AG10803 (cell line): ENCODE results near the gene SNX13.

Source experiments
- DNase-seq: peaks from one replicate; pipeline ENCODE4 v3.0.0; 2010; ENCODE audit warnings: low read depth
- H3K4me3 ChIP-seq: 2 replicates; pipeline ENCODE4 v1.5.1; 2011; ENCODE audit warnings: mild to moderate bottlenecking, low read length, control low read depth
- TF ChIP-seq, protein P1 (sequence below): conservative IDR thresholded peaks from 2 replicates; pipeline ENCODE4 v1.5.1; 2011; ENCODE audit warnings: mild to moderate bottlenecking, low read length, control low read depth, inconsistent platforms

Gene SNX13

DNA sequence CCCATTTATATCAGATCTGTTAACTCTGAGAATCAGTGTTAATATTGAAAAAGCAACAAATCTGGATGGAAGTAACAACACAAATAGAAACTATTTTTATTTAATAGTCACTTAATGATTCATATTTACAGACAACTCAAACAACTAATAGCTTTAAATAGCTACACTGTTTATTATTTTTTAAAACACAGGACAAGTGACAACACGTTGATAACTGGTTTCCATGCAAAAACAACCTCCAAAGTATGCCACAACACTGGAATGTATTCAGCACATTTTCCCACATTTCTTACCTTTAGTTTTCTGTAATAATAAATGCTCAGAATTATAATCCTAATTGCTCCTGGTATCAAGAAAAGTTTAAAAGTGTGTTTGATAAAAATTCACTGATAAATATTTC lies 4.0 kb downstream of the SNX13 start:
- no peak overlapping the region for H3K4me3 ChIP-seq
- DNase-seq = no peak
- TF ChIP-seq, protein P1, sequence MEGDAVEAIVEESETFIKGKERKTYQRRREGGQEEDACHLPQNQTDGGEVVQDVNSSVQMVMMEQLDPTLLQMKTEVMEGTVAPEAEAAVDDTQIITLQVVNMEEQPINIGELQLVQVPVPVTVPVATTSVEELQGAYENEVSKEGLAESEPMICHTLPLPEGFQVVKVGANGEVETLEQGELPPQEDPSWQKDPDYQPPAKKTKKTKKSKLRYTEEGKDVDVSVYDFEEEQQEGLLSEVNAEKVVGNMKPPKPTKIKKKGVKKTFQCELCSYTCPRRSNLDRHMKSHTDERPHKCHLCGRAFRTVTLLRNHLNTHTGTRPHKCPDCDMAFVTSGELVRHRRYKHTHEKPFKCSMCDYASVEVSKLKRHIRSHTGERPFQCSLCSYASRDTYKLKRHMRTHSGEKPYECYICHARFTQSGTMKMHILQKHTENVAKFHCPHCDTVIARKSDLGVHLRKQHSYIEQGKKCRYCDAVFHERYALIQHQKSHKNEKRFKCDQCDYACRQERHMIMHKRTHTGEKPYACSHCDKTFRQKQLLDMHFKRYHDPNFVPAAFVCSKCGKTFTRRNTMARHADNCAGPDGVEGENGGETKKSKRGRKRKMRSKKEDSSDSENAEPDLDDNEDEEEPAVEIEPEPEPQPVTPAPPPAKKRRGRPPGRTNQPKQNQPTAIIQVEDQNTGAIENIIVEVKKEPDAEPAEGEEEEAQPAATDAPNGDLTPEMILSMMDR = no peak

- DNase-seq = no peak
- no peak overlapping the region for H3K4me3 ChIP-seq
- TF ChIP-seq, protein P1 = no peak
Measured at GRCh38 chr7:17934612-17935240, 5.6 kb downstream of the SNX13 start.

GRCh38 chr7:17934094-17934493 lies 6.2 kb downstream of the SNX13 start:
- DNase-seq = no peak
- TF ChIP-seq, protein P1 = no peak
- no peak overlapping the region for H3K4me3 ChIP-seq

- H3K4me3 ChIP-seq = no peak overlapping the region
- TF ChIP-seq, protein P1 = no peak
- no peak for DNase-seq
Measured at GRCh38 chr7:17932770-17933169, 7.5 kb downstream of the SNX13 start.

DNA sequence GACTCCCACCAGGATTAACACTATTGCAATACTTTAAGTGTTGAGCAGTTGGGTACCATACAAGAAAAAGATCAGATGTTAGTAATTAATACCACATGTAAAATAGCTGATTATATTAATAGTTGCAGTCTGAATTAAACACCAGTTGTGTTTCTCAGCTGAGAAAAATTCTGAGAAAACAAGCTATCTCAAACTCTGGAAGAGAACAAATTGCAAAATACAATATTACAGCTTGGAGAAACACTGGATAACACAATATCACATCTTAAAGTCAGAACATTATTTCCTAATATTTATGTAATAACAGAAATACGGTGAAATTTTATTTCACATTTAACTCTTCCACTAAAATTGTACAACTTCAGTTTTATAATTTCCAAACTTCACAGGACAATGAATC lies 9.2 kb downstream of the SNX13 start:
- TF ChIP-seq, protein P1 = no peak
- H3K4me3 ChIP-seq = no peak overlapping the region
- no peak for DNase-seq

GRCh38 chr7:17930546-17930945 lies 9.7 kb downstream of the SNX13 start:
- TF ChIP-seq, protein P1 = no peak
- H3K4me3 ChIP-seq = no peak overlapping the region

DNA sequence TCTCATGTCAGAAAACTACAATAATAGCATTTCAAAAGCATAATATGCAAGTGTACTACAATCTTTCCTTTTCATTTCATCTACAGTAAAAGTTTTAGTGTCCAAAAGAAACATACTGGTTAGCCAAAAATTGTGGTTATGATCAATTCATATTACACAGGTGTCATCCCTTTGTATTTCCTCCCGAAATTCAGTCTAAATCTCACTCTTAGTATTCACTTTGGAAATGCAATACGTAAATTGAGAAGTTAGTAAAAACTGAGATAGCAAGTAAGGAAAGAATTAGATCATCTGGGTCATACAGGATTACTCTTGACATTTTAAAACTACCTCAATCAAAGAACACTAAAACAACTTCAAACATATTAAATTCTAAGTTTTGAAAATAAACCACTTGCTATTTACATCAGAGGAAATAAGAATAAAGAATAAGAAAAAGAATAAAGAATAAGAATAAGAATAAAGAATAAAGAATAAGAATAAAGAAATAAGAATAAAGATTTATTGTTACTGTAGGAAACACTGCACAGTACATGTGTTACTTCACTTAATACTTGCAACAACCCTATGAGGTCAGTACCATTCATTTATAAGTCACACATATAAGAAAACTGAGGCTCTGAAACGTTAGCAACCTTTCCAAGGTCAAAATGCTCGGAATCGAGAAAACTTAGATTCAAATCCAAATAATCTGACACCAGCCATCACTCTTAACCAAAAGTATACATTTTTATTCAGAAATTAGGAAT lies 10.5 kb downstream of the SNX13 start:
- H3K4me3 ChIP-seq = no peak overlapping the region
- no peak for DNase-seq
- TF ChIP-seq, protein P1 = no peak

More at GRCh38 chr7:17930546-17930945, 9.7 kb downstream of the SNX13 start:
- no peak for DNase-seq
